Thoracic aorta (tissue), 2 donors: ENCODE results near the gene IGDCC3. TPM values are rescaled to one million over a fixed set of nuclear protein-coding genes. Genes with fewer than 3 reads are reported as not detected.
A peak's percentile ranks its signal among the peaks of the same experiment; 100 is the strongest.

Experiments
- ATAC-seq: fragments of 150-250 bp; one replicate; pipeline ENCODE4 v1.8.0; 2017; ENCODE audit warnings: low read depth; ENCODE audit not compliant: insufficient number of reproducible peaks, low FRiP score
- DNase-seq: peaks from one replicate; pipeline ENCODE4 v3.0.0-alpha.2; 2020; ENCODE audit warnings: low spot score
- H3K27ac ChIP-seq, 2 donors: fragments of 200-600 bp; sonication (generic); 1 replicate in 1 of 2; 2 replicates in 1 of 2; pipeline ENCODE4 v1.5.1; 2016; ENCODE audit warnings: mild to moderate bottlenecking in 2 of 2, moderate library complexity in 2 of 2
- H3K27me3 ChIP-seq: fragments of 200-600 bp; sonication (generic); replicated peaks from 2 replicates; pipeline ENCODE4 v1.6.0; 2016; ENCODE audit warnings: mild to moderate bottlenecking; ENCODE audit not compliant: insufficient read depth
- H3K36me3 ChIP-seq: fragments of 200-600 bp; sonication (generic); one replicate; pipeline ENCODE4 v1.5.1; 2016
- H3K4me1 ChIP-seq, 2 donors: fragments of 200-600 bp; sonication (generic); 1 replicate in 1 of 2; 2 replicates in 1 of 2; pipeline versions ENCODE4 v1.5.1 to v1.6.0; 2016; ENCODE audit warnings: low read depth in 2 of 2, mild to moderate bottlenecking in 1 of 2; ENCODE audit not compliant: control insufficient read depth in 1 of 2
- H3K4me3 ChIP-seq: fragments of 200-600 bp; sonication (generic); 2 replicates; pipeline ENCODE4 v1.5.1; 2016; ENCODE audit warnings: mild to moderate bottlenecking
- H3K9me3 ChIP-seq: fragments of 200-600 bp; sonication (generic); 2 replicates; pipeline ENCODE4 v1.5.1; 2016
- total RNA-seq, 2 donors: library from RNA; depleted of rRNA; stranded (reverse); fragments of >200 nt; gene quantifications; one replicate each; pipeline versions ENCODE4 v1.1.0 to v1.2.3, GENCODE V29; 2016
- TF ChIP-seq, protein P1 (sequence below): fragments of 200-600 bp; sonication (generic); IDR thresholded peaks from one replicate; pipeline ENCODE4 v1.5.1; 2019; ENCODE audit warnings: antibody characterized with exemption

The IGDCC3 gene
- total RNA-seq, 2 donors from 2014 or later = not detected

DNA sequence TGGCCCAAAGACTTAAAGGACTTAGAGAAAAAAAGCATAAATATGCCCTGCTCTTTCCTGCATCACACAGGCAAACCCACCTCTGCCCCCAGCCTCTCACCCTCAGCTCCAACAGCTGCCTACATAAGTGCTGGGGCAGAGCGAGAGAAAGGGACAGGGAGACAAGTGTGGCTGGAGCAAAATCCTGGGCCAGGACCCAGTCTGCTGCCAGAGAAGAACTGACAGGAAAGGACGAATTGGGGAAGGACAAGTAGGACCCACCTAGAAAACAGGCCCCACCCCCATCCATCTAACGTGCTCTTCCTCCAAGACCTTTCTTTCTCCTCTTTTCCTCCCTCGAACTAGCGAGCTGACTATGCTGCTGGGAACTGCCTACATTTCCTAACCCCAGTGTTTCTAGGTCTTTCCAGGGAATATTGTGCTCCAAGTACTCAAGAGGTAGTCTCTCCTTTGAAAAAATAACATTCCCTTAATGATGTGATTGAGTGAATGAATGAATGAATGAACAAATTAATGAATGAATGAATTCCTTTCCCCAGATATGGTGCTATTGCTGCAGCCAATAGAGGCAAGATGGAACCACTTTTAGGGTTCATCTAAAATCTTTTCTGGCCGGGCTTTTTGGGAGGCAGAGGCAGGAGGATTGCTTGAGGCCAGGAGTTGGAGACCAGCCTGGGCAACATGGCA lies 26.5 kb upstream of the IGDCC3 start:
- Histone ChIP-seq H3K4me3 (no peak overlapping the region), H3K36me3 (no peaks in the 10 kb centered on the region), H3K27me3 (no peaks in the 10 kb centered on the region), H3K9me3 (no peaks in the 10 kb centered on the region), H3K27ac (no peak overlapping the region), H3K4me1 (no peaks in the 10 kb centered on the region)
- DNase-seq = no peak
- ATAC-seq = no peak
- TF ChIP-seq, protein P1, sequence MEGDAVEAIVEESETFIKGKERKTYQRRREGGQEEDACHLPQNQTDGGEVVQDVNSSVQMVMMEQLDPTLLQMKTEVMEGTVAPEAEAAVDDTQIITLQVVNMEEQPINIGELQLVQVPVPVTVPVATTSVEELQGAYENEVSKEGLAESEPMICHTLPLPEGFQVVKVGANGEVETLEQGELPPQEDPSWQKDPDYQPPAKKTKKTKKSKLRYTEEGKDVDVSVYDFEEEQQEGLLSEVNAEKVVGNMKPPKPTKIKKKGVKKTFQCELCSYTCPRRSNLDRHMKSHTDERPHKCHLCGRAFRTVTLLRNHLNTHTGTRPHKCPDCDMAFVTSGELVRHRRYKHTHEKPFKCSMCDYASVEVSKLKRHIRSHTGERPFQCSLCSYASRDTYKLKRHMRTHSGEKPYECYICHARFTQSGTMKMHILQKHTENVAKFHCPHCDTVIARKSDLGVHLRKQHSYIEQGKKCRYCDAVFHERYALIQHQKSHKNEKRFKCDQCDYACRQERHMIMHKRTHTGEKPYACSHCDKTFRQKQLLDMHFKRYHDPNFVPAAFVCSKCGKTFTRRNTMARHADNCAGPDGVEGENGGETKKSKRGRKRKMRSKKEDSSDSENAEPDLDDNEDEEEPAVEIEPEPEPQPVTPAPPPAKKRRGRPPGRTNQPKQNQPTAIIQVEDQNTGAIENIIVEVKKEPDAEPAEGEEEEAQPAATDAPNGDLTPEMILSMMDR = no peak

DNA sequence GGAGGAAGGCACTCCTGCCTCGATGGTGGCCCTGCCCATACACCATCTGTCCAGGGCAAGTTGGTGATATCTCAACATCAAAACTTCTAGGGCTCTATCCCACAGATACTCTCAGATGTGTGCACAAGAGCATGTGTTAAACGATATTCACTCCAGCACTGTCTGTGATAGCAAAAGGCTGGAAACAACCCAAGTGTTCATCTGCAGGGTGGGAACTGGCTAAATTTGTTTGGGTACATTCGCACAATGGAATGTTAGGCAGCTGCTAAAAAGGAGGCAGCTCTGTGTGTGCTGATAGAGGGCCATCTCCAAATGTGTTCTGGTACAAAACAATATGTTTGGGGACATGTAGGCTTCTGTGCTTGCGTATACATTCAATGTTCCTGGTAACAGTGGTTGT lies 25.2 kb upstream of the IGDCC3 start:
- TF ChIP-seq, protein P1 = no peak
- Histone ChIP-seq H3K4me1 (no peaks in the 10 kb centered on the region), H3K9me3 (no peaks in the 10 kb centered on the region), H3K36me3 (no peaks in the 10 kb centered on the region), H3K4me3 (no peak overlapping the region), H3K27ac (no peak overlapping the region), H3K27me3 (no peaks in the 10 kb centered on the region)
- ATAC-seq (no peak), DNase-seq (no peak)

DNA sequence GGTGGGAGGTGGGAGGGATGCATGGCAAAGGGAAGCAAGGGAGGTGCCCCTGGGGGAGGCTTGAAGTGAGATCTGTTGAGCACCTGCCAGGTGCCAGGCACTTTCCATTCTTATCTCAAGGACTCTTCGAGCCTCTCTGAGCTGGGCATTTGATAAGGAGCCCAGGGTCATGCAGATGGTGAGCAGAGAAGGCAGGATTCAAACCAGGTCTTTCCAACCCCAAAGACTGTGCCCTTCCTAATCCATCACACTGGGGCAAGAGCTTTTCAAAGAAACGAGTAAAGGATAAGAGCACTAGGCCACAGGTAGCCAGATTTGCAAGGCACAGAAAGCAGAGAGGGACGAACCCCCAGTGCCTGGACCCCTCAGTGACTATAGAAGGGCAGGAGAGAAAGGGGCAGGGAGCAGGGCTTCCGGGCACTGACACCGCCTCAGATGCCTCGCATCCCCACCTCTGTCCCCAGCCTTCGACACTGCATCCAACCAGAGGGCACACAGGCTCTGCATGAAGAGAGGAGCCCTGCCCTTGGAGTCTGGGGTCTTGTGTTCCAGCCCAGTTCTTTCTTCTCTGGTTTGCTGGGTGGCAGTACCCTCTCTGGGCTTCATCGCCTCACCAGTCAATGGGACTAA lies 23.9 kb upstream of the IGDCC3 start:
- TF ChIP-seq, protein P1 = no peak
- Histone ChIP-seq H3K4me3 (no peak overlapping the region), H3K9me3 (no peaks in the 10 kb centered on the region), H3K4me1 (no peaks in the 10 kb centered on the region), H3K27ac (no peak overlapping the region), H3K36me3 (no peaks in the 10 kb centered on the region), H3K27me3 (no peaks in the 10 kb centered on the region)
- ATAC-seq = no peak
- DNase-seq = no peak

DNA sequence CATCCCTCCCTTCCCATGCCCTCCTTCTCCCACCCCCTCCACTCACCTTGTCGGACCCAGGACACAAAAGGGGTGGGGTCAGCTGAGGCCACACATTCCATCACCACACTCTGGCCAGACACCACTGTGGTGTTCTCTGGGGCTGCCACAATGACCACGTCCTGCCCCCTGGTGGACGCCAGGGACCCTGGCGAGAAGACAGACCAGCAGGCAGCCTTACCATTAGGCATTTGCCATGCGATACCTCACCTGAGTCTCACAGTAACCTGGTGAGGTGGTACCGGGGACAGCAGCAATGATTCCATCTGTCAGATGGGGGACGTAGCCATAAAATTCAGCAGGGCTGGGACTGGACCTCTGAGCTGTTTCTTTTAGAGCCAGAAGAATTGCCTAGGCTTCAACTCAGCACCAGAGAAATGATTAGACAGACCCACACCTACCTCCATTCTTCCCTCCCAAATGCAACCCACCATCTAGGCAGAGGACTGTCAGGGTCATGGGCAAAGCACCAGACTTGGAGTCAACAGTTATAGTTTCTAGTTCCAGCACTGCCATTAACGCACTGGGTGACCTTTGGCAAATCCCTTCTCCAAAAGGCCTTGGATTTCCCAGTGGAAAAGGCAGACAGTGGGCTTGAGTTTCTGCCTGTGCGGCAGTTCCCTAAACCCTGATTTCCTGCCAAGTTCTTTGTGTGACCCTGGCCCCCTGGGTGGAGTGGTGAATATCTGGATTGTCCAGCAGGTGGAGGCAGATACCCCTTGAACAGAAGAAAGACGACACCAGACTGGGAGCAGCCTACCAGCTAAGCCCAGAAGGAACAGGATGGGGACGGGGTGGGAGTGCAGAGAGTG lies 23.2 kb upstream of the IGDCC3 start:
- Histone ChIP-seq H3K27ac (no peak overlapping the region), H3K4me3 (no peak overlapping the region), H3K27me3 (no peaks in the 10 kb centered on the region), H3K4me1 (no peaks in the 10 kb centered on the region), H3K36me3 (no peaks in the 10 kb centered on the region), H3K9me3 (no peaks in the 10 kb centered on the region)
- TF ChIP-seq, protein P1 = peak; percentile 51
- ATAC-seq = peak; percentile 20
- no peak for DNase-seq

DNA sequence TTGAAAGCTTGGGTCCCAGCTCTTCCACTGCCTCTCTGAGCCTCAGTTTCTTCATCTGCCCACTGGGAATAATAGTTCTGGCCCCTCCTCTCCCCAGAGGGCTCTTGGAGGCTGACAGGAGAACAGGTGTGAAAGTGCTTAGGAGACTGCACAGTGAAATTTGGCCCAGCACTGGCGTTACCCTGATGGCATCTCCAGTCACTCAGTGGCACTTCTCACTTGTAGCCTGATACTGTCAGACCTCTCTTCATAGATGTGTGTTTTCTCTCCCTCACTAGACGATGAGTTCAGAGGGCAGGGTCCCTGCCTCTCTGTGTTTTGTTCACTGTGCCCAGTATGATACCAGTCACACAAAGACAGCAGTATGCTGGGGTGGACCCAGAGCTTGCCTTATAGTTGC lies 22.2 kb upstream of the IGDCC3 start:
- Histone ChIP-seq H3K27me3 (no peaks in the 10 kb centered on the region), H3K4me1 (no peaks in the 10 kb centered on the region), H3K9me3 (no peaks in the 10 kb centered on the region), H3K4me3 (no peak overlapping the region), H3K27ac (no peak overlapping the region), H3K36me3 (no peaks in the 10 kb centered on the region)
- DNase-seq (no peak), ATAC-seq (no peak)
- TF ChIP-seq, protein P1 = no peak
